GM21447 (cell line): Measurements from ENCODE around the gene LYRM4.

Experiments used
- ATAC-seq: cut with Tn5 transposase; IDR thresholded peaks from one replicate; pipeline ENCODE4 v1.9.1; 2021; ENCODE audit not compliant: unreplicated experiment

LYRM4 gene

GRCh38 chr6:5149891-5150290, 110.9 kb downstream of the LYRM4 start:
- no peak for ATAC-seq

GRCh38 chr6:5149159-5149704, 111.5 kb downstream of the LYRM4 start:
- no peak for ATAC-seq

- ATAC-seq: no peak
Observed at GRCh38 chr6:5146398-5146797, 114.4 kb downstream of the LYRM4 start.

GRCh38 chr6:5143634-5144311, 117.0 kb downstream of the LYRM4 start:
- peak; percentile 45 for ATAC-seq

- no peak for ATAC-seq
Observed at GRCh38 chr6:5142915-5143314, 117.8 kb downstream of the LYRM4 start.

- ATAC-seq: no peak
Observed at GRCh38 chr6:5142131-5142530, 118.6 kb downstream of the LYRM4 start.

GRCh38 chr6:5141046-5141445, 119.7 kb downstream of the LYRM4 start:
- ATAC-seq: no peak

DNA sequence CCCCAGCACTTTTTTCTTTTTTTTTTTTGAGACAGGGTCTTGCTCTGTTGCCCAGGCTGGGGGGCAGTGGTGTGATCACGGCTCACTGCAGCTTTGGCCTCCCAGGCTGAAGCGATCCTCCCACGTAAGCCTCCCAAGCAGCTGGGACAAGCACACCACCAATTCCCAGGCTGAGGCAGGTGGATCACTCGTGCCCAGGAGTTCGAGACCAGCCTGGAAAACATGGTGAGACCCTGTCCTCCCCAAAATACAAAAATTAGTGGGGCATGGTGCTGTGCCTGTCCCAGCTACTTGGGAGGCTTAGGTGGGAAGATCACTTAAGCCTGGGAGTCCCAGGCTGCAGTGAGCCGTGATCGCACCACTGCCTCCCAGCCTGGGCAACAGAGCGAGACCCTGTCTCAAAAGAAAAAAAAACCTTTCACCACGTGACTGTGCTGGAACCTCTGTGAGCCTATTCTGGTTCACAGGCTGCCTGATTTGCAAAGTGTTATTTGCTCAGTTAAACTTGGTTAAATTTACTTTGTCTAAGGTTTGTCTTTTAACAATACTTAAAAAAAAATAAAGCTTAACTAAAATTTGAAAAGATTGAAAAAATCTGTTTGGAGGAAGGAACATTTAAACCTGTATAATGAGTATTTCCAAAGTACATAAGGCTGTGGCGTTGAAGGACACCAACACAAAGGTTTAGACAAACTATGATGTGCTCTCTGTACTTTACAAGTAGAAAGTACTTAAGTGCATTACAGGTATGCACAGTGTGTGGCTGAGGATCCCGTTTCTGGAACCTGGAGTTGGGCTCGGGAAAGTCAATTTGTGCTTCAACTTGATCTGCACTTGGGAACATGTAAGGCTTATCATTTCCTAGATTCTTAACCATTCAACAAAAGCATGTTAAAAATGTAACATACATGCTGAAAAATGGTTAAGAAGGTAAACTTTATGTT, 120.7 kb downstream of the LYRM4 start:
- ATAC-seq: no peak

DNA sequence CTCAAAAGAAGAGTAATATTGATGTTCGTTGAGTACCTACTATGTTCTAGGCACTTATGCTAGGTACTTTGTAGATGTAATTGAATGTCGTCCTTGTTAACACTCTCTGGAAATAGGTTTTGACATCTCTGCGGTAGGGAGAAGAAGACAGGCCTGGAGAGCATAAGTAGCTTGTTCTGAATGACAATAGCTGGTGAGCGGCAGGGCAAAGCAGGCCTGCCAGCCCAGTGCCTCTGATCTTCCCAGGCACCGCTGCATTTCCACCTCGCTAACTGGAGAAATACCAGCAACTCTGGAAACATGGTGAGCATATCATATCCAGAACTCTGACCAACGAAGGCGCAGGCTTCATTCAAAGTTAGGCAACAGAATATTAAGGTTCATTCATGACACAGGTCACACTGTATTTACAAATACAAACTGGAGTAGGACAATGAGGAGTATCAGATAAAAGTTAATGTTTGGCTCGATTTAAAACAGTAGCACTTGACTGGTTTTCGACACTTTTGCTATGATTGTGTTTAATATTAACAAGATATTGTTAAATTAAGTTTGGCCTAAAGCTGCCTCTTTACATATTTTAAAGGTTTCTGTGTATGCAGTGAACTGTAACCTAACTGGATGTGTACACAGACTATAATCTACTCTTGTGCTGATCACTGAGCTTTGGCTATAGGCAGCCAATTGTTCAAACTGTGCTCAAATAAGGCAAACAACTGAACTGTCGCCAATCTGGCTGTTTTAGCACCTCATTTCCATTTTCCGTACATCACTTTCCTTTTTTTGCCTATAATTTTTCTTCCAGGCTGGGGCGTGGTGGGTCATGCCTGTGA, 121.5 kb downstream of the LYRM4 start:
- no peak for ATAC-seq

- no peak for ATAC-seq
Observed at GRCh38 chr6:5136851-5137250, 123.9 kb downstream of the LYRM4 start.

DNA sequence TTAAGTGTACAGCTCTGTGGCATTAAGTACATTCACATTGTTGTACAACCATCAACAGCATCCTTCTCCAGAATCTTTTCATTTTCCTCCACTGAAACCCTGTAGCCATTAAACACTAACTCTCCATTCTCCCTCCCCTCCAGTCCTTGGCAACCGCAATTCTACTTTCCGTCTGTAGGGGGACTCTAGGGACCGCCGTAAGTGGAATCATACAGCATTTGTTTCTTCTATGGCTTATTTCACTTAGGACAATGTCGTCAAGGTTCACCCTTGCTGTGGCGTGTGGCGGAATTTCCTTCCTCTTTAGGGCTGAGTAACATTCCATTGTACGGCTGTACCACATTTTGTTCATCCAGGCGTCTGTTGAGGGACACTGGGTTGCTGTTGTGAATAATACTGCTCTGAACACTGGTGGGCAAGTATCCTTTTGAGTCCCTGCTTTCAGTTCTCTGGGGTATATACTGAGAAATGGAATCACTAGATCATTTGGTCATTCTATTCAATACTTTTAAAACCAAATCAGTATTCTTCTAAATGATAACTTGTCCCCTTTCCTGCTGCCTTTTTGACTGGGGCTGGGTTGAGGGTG, 124.9 kb downstream of the LYRM4 start:
- no peak for ATAC-seq

- ATAC-seq: no peak
Observed at GRCh38 chr6:5133943-5134342, 126.8 kb downstream of the LYRM4 start.

DNA sequence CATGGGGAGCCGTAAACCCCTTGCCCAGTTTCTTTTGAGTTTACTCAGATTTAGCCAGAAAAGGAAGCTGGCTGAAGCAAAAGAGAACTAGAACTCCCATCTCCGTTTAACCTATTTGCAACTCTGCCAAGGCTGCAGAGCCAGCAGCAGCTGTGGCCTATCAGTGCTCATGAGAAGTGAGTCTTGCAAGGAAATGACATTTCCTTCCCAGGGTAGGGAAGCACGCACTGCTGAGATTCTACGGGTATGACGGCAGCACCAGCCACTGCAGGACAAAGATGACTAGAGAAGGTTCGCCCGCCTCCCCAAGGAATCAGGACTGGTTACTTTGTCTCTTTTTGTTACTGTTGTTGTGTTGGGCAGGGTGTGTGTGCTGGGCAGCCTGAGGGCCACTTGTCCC, 128.0 kb downstream of the LYRM4 start:
- ATAC-seq: peak; percentile 94

DNA sequence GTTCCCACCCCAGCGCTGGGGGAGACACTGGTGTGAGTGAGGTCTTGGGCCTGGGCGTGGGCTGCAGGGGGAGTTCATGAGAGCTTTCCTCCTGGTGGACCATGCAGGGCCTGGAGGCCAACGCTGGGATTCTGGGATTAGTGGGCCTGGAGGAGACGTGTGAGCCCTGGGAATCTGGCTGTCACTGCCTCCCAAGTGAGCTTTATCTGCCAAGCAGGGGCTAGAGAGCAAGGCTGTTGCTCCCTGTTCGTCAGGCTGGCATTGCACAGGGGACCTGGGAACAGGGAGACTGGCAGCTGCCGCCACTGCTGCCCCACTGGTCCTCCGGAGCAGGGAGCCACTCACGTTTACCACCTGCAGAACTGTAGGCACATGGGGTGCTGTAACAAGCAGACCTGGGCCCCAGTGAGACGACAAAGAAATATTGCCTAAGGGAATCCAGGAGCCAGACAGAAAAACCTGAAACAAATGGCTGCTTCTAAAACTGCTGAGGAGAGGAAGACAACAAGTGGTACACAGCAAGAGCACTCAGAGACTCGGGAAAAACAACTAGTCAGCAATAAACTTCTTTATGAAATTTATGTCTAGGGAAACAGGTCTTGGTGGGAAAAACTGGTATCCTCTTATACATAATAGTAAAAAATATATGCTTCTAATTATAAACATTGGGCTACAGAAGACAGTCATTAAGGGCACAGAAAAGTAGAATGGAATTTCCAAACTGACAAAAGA, 130.4 kb downstream of the LYRM4 start:
- ATAC-seq: no peak

DNA sequence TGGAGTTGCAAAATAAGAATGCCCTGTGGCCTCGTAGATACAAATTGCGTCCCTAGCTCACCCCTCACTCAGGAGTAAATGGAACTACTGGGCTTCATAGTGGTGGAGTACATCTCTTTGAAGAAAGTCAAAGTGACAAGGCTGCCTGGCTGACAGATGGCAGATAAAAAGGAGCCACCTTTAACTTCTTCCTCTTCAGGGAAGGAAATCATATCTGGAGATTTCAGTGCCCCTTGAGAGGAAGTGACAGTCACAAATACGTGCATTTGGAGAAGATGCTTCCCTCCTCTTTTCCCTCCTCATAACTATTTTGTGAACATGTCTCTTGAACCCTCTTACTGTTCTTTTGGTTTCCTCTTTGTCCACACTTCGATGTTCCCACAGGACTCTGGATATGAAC, 132.4 kb downstream of the LYRM4 start:
- no peak for ATAC-seq

DNA sequence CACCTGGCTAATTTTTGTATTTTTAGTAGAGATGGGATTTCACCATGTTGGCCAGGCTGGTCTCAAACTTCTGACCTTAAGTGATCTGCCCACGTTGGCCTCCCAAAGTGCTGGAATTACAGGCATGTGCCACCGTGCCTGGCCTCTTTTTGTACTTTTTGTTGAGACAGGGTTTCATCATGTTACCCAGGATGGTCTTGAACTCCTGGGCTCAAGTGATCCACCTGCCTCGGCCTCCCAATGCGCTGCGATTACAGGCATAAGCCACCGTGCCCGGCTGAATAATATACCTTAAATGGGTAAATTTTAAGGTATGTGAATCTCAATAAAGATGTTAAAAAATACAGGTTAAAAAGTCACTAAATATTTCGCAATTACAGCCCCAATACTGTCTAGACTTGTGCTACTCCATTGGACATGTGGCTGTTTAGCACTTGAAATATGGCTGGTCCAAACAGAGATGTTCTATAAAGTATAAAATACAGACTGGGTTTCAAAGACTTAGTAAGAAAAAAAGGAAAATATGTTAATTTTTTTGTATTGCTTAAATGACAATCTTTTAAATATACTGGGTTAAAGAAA, 133.6 kb downstream of the LYRM4 start:
- ATAC-seq: no peak

- no peak for ATAC-seq
Observed at GRCh38 chr6:5126214-5126613, 134.5 kb downstream of the LYRM4 start.

DNA sequence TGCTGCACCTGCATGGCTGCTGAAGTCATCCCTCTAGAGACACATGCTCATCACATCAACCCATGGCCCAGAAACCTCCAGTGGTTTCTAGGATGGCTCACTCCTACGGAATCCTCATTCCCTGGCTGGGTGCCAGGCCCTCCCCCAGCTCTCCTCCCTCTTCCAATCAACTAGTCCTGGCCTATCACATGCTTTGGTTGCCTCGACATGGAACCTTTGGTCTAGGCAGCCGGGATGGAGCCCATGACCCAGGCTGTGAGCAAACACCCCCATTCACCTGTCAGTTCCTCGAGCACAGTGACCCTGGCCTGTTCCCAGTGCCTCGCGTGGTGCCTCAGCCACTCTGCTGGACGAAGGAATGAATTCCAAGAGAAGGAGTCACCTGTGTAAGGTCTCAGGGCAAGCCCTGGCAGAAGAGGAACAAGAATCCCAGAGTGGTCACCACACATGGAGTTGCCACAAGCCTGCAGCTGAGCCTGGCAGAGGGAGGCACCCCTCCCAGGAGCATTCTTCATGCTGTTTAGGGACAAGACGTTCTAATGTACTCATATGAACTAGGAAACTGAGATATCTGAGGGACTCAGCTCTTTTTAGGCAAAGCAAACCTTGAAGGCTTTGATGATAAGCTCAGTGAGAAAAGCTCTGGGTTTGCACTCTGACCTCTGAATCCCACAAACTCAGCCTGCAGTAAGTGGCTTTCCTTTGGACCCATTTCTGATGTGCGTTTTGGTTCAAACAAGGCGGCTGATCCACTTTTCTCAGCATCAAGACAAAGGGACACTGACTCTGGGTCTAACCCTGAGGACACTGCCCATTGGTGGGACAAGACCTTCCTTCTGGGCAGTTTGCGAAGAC, 135.4 kb downstream of the LYRM4 start:
- ATAC-seq: no peak

DNA sequence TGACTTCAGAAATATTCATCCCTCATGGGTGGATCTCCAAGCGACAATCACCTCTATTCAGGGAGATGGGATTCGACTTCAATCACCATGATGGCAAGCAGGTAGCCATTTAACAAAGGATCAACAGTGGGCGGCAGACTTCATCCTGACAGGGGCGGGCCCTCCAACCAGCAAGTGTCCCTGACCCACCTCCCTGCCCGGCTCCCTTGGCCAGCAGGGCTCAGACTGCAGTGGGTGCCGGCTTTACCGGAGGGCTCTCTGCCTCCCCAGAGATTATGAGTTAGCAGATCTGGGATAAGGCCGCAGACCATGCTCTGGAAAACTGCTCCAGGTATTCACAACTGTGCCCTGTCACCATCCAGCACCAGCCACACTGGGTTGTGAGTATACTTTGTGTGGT, 136.2 kb downstream of the LYRM4 start:
- no peak for ATAC-seq
